ENCODE results near the gene PREX1. TPM values are rescaled to one million over a fixed set of nuclear protein-coding genes. Genes with fewer than 3 reads are reported as not detected.

Gene PREX1
- total RNA-seq, 1 experiment from 2014 or later = 20.0 TPM

DNA sequence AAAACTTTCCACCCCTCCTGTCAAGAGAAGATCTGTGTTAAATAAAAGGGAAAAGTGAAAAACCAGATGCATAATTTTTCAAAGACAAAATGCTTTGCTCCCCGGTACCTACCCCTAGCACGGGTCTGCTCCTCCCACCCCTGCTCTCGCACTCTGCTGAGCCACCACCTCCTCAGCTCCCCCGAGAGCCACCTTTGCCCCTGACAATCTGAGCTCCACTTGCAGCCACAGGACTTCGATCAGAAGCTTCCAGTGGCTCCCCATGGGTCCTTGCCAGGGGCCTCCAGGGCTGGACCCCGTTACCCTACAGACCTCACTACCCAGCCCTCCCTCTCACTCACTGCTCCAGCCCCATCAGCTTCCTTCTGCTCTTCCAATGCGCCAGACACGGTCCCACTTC lies 171.7 kb downstream of the PREX1 start:
- no peak for DNase-seq (ENCODE audit: low read depth, low spot score)
- Histone ChIP-seq H3K9me3 (ENCODE audit: control insufficient read depth, insufficient read depth, low read depth, low read length) (no peaks in the 10 kb centered on the region; the same call in 1 of the 2 replicates), H3K4me1 (ENCODE audit: control insufficient read depth, insufficient read depth, low read length) (no peaks in the 10 kb centered on the region), H3K27me3 (ENCODE audit: control insufficient read depth, insufficient read depth, low read length) (no peaks in the 10 kb centered on the region), H3K4me3 (ENCODE audit: low read depth in 2 of 2, low read length in 2 of 2) (no peak overlapping the region), H3K27ac (ENCODE audit: low read length) (no peak overlapping the region), H3K36me3 (ENCODE audit: control insufficient read depth, insufficient read depth, low read length) (no peaks in the 10 kb centered on the region)
- no peak for ATAC-seq
- no peak for TF ChIP-seq TCF7L2 (IDR thresholded peaks at IDR 0.05; ENCODE audit: low read depth, low read length)
- TF ChIP-seq, protein P1, sequence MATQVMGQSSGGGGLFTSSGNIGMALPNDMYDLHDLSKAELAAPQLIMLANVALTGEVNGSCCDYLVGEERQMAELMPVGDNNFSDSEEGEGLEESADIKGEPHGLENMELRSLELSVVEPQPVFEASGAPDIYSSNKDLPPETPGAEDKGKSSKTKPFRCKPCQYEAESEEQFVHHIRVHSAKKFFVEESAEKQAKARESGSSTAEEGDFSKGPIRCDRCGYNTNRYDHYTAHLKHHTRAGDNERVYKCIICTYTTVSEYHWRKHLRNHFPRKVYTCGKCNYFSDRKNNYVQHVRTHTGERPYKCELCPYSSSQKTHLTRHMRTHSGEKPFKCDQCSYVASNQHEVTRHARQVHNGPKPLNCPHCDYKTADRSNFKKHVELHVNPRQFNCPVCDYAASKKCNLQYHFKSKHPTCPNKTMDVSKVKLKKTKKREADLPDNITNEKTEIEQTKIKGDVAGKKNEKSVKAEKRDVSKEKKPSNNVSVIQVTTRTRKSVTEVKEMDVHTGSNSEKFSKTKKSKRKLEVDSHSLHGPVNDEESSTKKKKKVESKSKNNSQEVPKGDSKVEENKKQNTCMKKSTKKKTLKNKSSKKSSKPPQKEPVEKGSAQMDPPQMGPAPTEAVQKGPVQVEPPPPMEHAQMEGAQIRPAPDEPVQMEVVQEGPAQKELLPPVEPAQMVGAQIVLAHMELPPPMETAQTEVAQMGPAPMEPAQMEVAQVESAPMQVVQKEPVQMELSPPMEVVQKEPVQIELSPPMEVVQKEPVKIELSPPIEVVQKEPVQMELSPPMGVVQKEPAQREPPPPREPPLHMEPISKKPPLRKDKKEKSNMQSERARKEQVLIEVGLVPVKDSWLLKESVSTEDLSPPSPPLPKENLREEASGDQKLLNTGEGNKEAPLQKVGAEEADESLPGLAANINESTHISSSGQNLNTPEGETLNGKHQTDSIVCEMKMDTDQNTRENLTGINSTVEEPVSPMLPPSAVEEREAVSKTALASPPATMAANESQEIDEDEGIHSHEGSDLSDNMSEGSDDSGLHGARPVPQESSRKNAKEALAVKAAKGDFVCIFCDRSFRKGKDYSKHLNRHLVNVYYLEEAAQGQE (IDR thresholded peaks at IDR 0.05; ENCODE audit: insufficient read depth in 1 of 2, low read depth in 2 of 2, low read length in 1 of 2) = no peak
- TF ChIP-seq POLR2AphosphoS5 (IDR thresholded peaks at IDR 0.05; ENCODE audit: low read depth, low read length) = no peak
- TF ChIP-seq, protein P2, sequence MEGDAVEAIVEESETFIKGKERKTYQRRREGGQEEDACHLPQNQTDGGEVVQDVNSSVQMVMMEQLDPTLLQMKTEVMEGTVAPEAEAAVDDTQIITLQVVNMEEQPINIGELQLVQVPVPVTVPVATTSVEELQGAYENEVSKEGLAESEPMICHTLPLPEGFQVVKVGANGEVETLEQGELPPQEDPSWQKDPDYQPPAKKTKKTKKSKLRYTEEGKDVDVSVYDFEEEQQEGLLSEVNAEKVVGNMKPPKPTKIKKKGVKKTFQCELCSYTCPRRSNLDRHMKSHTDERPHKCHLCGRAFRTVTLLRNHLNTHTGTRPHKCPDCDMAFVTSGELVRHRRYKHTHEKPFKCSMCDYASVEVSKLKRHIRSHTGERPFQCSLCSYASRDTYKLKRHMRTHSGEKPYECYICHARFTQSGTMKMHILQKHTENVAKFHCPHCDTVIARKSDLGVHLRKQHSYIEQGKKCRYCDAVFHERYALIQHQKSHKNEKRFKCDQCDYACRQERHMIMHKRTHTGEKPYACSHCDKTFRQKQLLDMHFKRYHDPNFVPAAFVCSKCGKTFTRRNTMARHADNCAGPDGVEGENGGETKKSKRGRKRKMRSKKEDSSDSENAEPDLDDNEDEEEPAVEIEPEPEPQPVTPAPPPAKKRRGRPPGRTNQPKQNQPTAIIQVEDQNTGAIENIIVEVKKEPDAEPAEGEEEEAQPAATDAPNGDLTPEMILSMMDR (IDR thresholded peaks at IDR 0.05) = no peak
- TF ChIP-seq SIN3A (IDR thresholded peaks at IDR 0.05; ENCODE audit: borderline replicate concordance, insufficient read depth, low read depth, low read length) = no peak
- in situ Hi-C loops (cut with HindIII; ENCODE audit: low pct_unique_long_range_greater_than_20kb, low sequenced_read_pairs) = no loop called here
- CTCF ChIA-PET = interaction anchor here (0.7 to 2.4 kb wide), 2 partner anchors 59 to 248 kb away, joined by 3 to 35 read pairs; no protein-coding TSS in a partner anchor
- no TSS peak for BruUV-seq (replicated peaks)
- intact Hi-C loops (cut with micrococcal nuclease; ENCODE audit: unreplicated experiment) = loop anchor here (5.0 kb wide), 1 partner anchor 171 kb away; the partner anchor contains the start of gene PREX1
- POLR2A ChIA-PET = no interaction called here

DNA sequence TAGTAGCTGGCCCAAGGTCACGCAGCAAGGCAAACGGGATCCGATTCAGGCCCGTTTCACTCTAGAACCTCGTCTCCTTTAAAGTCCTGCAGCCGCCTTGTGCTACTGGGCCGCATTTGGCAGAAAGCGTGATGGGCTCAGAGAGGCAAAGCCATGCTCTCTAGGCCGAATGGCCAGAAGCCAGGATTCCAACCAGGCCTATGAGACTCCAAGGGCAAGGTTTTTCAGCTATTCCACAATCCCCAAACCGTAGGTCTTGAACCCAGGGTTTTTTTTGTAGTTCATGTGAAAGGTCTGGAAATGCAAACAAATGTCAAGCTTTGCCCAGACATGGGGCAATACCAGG lies 174.1 kb downstream of the PREX1 start:
- H3K27me3 ChIP-seq (ENCODE audit: control insufficient read depth, insufficient read depth, low read length) = no peaks in the 10 kb centered on the region
- intact Hi-C loops (cut with micrococcal nuclease; ENCODE audit: unreplicated experiment) (no loop called here), in situ Hi-C loops (cut with HindIII; ENCODE audit: low pct_unique_long_range_greater_than_20kb, low sequenced_read_pairs) (no loop called here)
- ChIA-PET CTCF (interaction anchor here (0.6 kb wide), 1 partner anchor 252 kb away, joined by 4 read pairs; no protein-coding TSS in a partner anchor), POLR2A (no interaction called here)
- no peaks in the 10 kb centered on the region for H3K36me3 ChIP-seq (ENCODE audit: control insufficient read depth, insufficient read depth, low read length)
- TF ChIP-seq, protein P2 (IDR thresholded peaks at IDR 0.05) = no peak
- TF ChIP-seq SIN3A (IDR thresholded peaks at IDR 0.05; ENCODE audit: borderline replicate concordance, insufficient read depth, low read depth, low read length) (no peak), TCF7L2 (IDR thresholded peaks at IDR 0.05; ENCODE audit: low read depth, low read length) (no peak), POLR2AphosphoS5 (IDR thresholded peaks at IDR 0.05; ENCODE audit: low read depth, low read length) (no peak)
- TF ChIP-seq, protein P1 (IDR thresholded peaks at IDR 0.05; ENCODE audit: insufficient read depth in 1 of 2, low read depth in 2 of 2, low read length in 1 of 2) = no peak
- H3K4me3 ChIP-seq (ENCODE audit: low read depth in 2 of 2, low read length in 2 of 2) = no peak overlapping the region
- BruUV-seq (replicated peaks) = no TSS peak
- DNase-seq (ENCODE audit: low read depth, low spot score) = no peak
- H3K27ac ChIP-seq (ENCODE audit: low read length) = no peak overlapping the region
- no peak for ATAC-seq
- no peaks in the 10 kb centered on the region for H3K4me1 ChIP-seq (ENCODE audit: control insufficient read depth, insufficient read depth, low read length)
- H3K9me3 ChIP-seq (ENCODE audit: control insufficient read depth, insufficient read depth, low read depth, low read length) = no peaks in the 10 kb centered on the region

All from Panc1 (cell line).